GM12878 (cell line): ENCODE data around the gene CERT1. TPM values are rescaled to one million over a fixed set of nuclear protein-coding genes. Genes with fewer than 3 reads are reported as not detected.
"Not testable (repeated sequence)": the region's sequence is repeated elsewhere in the genome, so short reads cannot be mapped to it uniquely, and the experiment has no call there.

ENCODE experiments used
- ATAC-seq: fragments of 200-7000 bp; cut with Tn5 transposase; 3 replicates; pipeline ENCODE4 v1.9.1; 2020; ENCODE audit warnings: mild to moderate bottlenecking, moderate library complexity
- BruUV-seq: library from RNA; stranded (reverse); fragments of 400-500 nt; replicated peaks from 2 replicates; lab custom pipeline; 2021; lab: Mats Ljungman, UMichigan
- CTCF ChIA-PET: fragments of 300-600 bp; sonication (Branson Sonifier 250); formaldehyde crosslinking; extraction: SDS; loops from one replicate; lab custom pipeline; 2021; ENCODE audit warnings: inconsistent platforms; lab: Yijun Ruan, JAX
- POLR2A ChIA-PET: fragments of 350-600 bp; formaldehyde crosslinking; extraction: SDS; loops from one replicate; lab custom pipeline; 2021; ENCODE audit warnings: inconsistent platforms; lab: Charles Lee
- RAD21 ChIA-PET: fragments of 300-600 bp; sonication (Branson Sonifier 250); formaldehyde crosslinking; loops from one replicate; lab custom pipeline; 2023; ENCODE audit warnings: antibody characterized with exemption; ENCODE audit not compliant: unreplicated experiment; lab: Charles Lee
- SMC1A ChIA-PET: fragments of 300-600 bp; sonication (Branson Sonifier 250); formaldehyde crosslinking; loops from one replicate; lab custom pipeline; 2023; ENCODE audit not compliant: unreplicated experiment, uncharacterized antibody; lab: Charles Lee
- DNase-seq: peaks from one replicate; pipeline ENCODE4 v3.0.0-alpha.2; 2011; ENCODE audit warnings: low read depth, low spot score
- FAIRE-seq: peaks from 3 replicates; lab custom pipeline; 2011; peaks lifted over from hg19 to GRCh38; lab: Jason Lieb, UNC
- H2AFZ ChIP-seq: 2 replicates; pipeline ENCODE4 v1.6.0; 2011; ENCODE audit warnings: low read depth, low read length, control low read depth; ENCODE audit not compliant: control insufficient read depth
- H3K27ac ChIP-seq: 2 replicates; pipeline ENCODE4 v1.5.1; 2011; ENCODE audit warnings: control low read depth; ENCODE audit not compliant: control insufficient read depth, insufficient read depth
- H3K27me3 ChIP-seq, 2 experiments: replicated peaks in 1 of 2; 2 replicates each; pipeline versions ENCODE4 v1.6.0 to v1.6.1; 2011; ENCODE audit warnings: low read length in 1 of 2; ENCODE audit not compliant: control insufficient read depth in 2 of 2, insufficient read depth in 2 of 2
- H3K36me3 ChIP-seq, 2 experiments: 2 replicates each; pipeline ENCODE4 v1.5.1; 2011; ENCODE audit warnings: low read length in 1 of 2; ENCODE audit not compliant: control insufficient read depth in 2 of 2, insufficient read depth in 2 of 2
- H3K4me1 ChIP-seq: 2 replicates; pipeline ENCODE4 v1.6.1; 2011; ENCODE audit warnings: mild to moderate bottlenecking, low read length, moderate library complexity, mixed read lengths; ENCODE audit not compliant: control insufficient read depth, insufficient read depth
- H3K4me2 ChIP-seq: 2 replicates; pipeline ENCODE4 v1.6.0; 2011; ENCODE audit warnings: control low read depth; ENCODE audit not compliant: control insufficient read depth, insufficient read depth
- H3K4me3 ChIP-seq: fragments of 200-600 bp; sonication (generic); 2 replicates; pipeline ENCODE4 v1.5.1; 2016
- H3K79me2 ChIP-seq: 2 replicates; pipeline ENCODE4 v1.6.0; 2011; ENCODE audit warnings: low read length; ENCODE audit not compliant: control insufficient read depth, insufficient read depth
- H3K9ac ChIP-seq: 2 replicates; pipeline ENCODE4 v1.8.0; 2011; ENCODE audit warnings: low read length, control low read depth, mixed read lengths; ENCODE audit not compliant: control insufficient read depth, insufficient read depth
- H3K9me3 ChIP-seq: replicated peaks from 3 replicates; pipeline ENCODE4 v1.5.1; 2011; ENCODE audit warnings: mild to moderate bottlenecking, low read length; ENCODE audit not compliant: control insufficient read depth, insufficient read depth
- H4K20me1 ChIP-seq: 2 replicates; pipeline ENCODE4 v1.6.0; 2011; ENCODE audit not compliant: control insufficient read depth, insufficient read depth
- CBX5 ChIP-seq: sonication (generic); IDR thresholded peaks from 2 replicates; pipeline ENCODE4 v1.6.1; 2016; ENCODE audit warnings: low read depth, moderate library complexity, mild to moderate bottlenecking, inconsistent platforms
- EGR1 ChIP-seq, 2 experiments: IDR thresholded peaks; 1 replicate in 1 of 2; 2 replicates in 1 of 2; pipeline ENCODE4 v1.6.1; 2011 to 2012; ENCODE audit warnings: low read depth in 2 of 2, low read length in 2 of 2, borderline replicate concordance in 1 of 2, mild to moderate bottlenecking in 1 of 2, moderate library complexity in 1 of 2
- PRDM15 ChIP-seq: fragments of 450-650 bp; formaldehyde crosslinking; IDR thresholded peaks from 2 replicates; pipeline ENCODE4 v1.4.0; 2020; ENCODE audit warnings: mild to moderate bottlenecking, moderate library complexity
- ZBTB4 ChIP-seq: fragments of 450-650 bp; formaldehyde crosslinking; IDR thresholded peaks from 2 replicates; pipeline ENCODE4 v1.4.0; 2022; ENCODE audit warnings: mild to moderate bottlenecking, moderate library complexity
- WGBS: methylation state at CpG from one replicate; pipeline ENCODE4 v1.1.6; 2016; ENCODE audit warnings: low lambda C conversion rate; ENCODE audit not compliant: insufficient replicate concordance, insufficient coverage; ENCODE audit errors: missing lambda C conversion rate; 5-methylcytosine and 5-hydroxymethylcytosine counted together
- in situ Hi-C: fragments of 300-500 bp; cut with MboI; formaldehyde crosslinking; loops from 9 replicates; pipeline ENCODE4 v1.14.3; 2018; ENCODE audit warnings: mixed read lengths
- intact Hi-C: fragments of 100-400 bp; cut with micrococcal nuclease; formaldehyde crosslinking; loops from one replicate; pipeline ENCODE4 v1.14.2; 2022; ENCODE audit not compliant: unreplicated experiment
- polyA plus RNA-seq, 11 experiments: library from polyadenylated mRNA; depleted of rRNA in 4 of 11; unstranded in 6 of 11; stranded (reverse) in 5 of 11; fragments of >200 nt; fragmentation: Nextera tagmentation in 4 of 11; fragmentation: Illumina TruSeq in 1 of 11; extraction: Ambion mirVana in 4 of 11; extraction: Trizol in 1 of 11; gene quantifications; 1 replicate in 1 of 11; 2 replicates in 10 of 11; pipeline versions ENCODE4 v1.2.1 to v1.2.3, GENCODE V29; 2011 to 2016; ENCODE audit warnings: inconsistent platforms in 2 of 11, missing spikeins in 2 of 11, low read depth in 1 of 11
- total RNA-seq, 4 experiments: library from RNA; depleted of rRNA in 3 of 4; stranded (reverse); fragments of >200 nt in 3 of 4; fragmentation: Illumina TruSeq in 1 of 4; extraction: Trizol in 1 of 4; gene quantifications; 2 replicates each; pipeline versions ENCODE4 v1.2.1 to v1.2.3, GENCODE V29; 2013 to 2021

CERT1 gene
- total and polyA plus RNA-seq, 10 of the 15 experiments (the other 5 are each of a cell fraction or from before 2014, with no cell fraction given) = 7.7 to 36.7 (median 25.6) TPM

- TF ChIP-seq EGR1 (IDR thresholded peaks at IDR 0.05; ENCODE audit: borderline replicate concordance in 1 of 2, low read depth in 2 of 2, low read length in 2 of 2) (no peak), ZBTB4 (no peak), PRDM15 (CRISPR knock-in tag) (no peak), CBX5 (no peak)
- Histone ChIP-seq H3K4me1 (no peaks in the 10 kb centered on the region), H2AFZ (no peak overlapping the region), H3K4me2 (no peak overlapping the region), H3K27ac (no peak overlapping the region), H4K20me1 (no peaks in the 10 kb centered on the region), H3K9me3 (peaks cover 7% of the 10 kb centered on the region), H3K9ac (no peak overlapping the region), H3K4me3 (no peak overlapping the region), H3K36me3 (peaks cover 2 to 17% of the 10 kb centered on the region in 2 experiments; a peak in 2 of 4 replicates), H3K79me2 (peaks cover 13% of the 10 kb centered on the region), H3K27me3 (no peaks in the 10 kb centered on the region)
- RAD21 ChIA-PET = no interaction called here
- intact Hi-C loops = no loop called here
- POLR2A ChIA-PET = no interaction called here
- DNase-seq = no peak
- WGBS = 95% methylated on average over 2 of the region's 2 CpGs
- no peak for FAIRE-seq
- BruUV-seq = no TSS peak
- CTCF ChIA-PET = no interaction called here
- in situ Hi-C loops = no loop called here
- SMC1A ChIA-PET = interaction anchor here (0.6 kb wide), 1 partner anchor 192 kb away, joined by 3 read pairs; no protein-coding TSS in a partner anchor
- ATAC-seq = no peak
These were observed 19.8 kb downstream of the CERT1 start for GRCh38 chr5:75491621-75492020.

GRCh38 chr5:75489847-75490246 is 21.6 kb downstream of the CERT1 start:
- H3K27ac ChIP-seq, ATAC-seq, H2AFZ ChIP-seq, in situ Hi-C loops, H3K27me3 ChIP-seq, H3K4me1 ChIP-seq, H3K4me3 ChIP-seq, CTCF ChIA-PET, H3K9me3 ChIP-seq, POLR2A ChIA-PET, RAD21 ChIA-PET, H3K4me2 ChIP-seq, H4K20me1 ChIP-seq, intact Hi-C loops, BruUV-seq, SMC1A ChIA-PET, FAIRE-seq, H3K9ac ChIP-seq, DNase-seq: not testable (repeated sequence)
- Histone ChIP-seq H3K36me3 (peaks cover 2 to 12% of the 10 kb centered on the region in 2 experiments; a peak in 2 of 4 replicates), H3K79me2 (peaks cover 18% of the 10 kb centered on the region)
- 99% methylated on average over 6 of the region's 6 CpGs for WGBS
